Cardiac muscle cell (in vitro differentiated cells and primary cell): ENCODE data around the gene ANKH. TPM values are rescaled to one million over a fixed set of nuclear protein-coding genes. Genes with fewer than 3 reads are reported as not detected.

Experiments used
- DNase-seq, 2 donors: peaks; one replicate each; pipeline versions ENCODE4 v3.0.0 to v3.0.0-alpha.2; 2010 to 2017; ENCODE audit warnings: low read depth in 1 of 2, low spot score in 1 of 2
- H3K27ac ChIP-seq: fragments of 200-600 bp; sonication (generic); 2 replicates; pipeline ENCODE4 v1.5.1; 2016
- H3K27me3 ChIP-seq: fragments of 200-600 bp; sonication (generic); 2 replicates; pipeline ENCODE4 v1.6.0; 2016; ENCODE audit warnings: control low read depth
- H3K36me3 ChIP-seq: fragments of 200-600 bp; sonication (generic); 2 replicates; pipeline ENCODE4 v1.5.1; 2016; ENCODE audit warnings: control low read depth
- H3K4me1 ChIP-seq: fragments of 200-600 bp; sonication (generic); 2 replicates; pipeline ENCODE4 v1.8.1; 2017; ENCODE audit warnings: low read depth, mild to moderate bottlenecking, mixed run types
- H3K4me3 ChIP-seq: fragments of 200-600 bp; sonication (generic); 2 replicates; pipeline ENCODE4 v1.5.1; 2016; ENCODE audit warnings: mild to moderate bottlenecking
- H3K9me3 ChIP-seq: fragments of 200-600 bp; sonication (generic); 2 replicates; pipeline ENCODE4 v1.5.1; 2017; ENCODE audit warnings: low read depth, mild to moderate bottlenecking, control low read depth
- CTCF ChIP-seq: IDR thresholded peaks from 2 replicates; pipeline ENCODE4 v1.5.1; 2012; ENCODE audit warnings: low read depth, mild to moderate bottlenecking, low read length
- polyA plus RNA-seq: library from polyadenylated mRNA; unstranded; fragments of >200 nt; fragmentation: Nextera tagmentation; extraction: Ambion mirVana; gene quantifications from 2 replicates; pipeline ENCODE4 v1.2.1, GENCODE V29; 2016
- total RNA-seq: library from RNA; depleted of rRNA; stranded (reverse); fragments of >200 nt; gene quantifications from 2 replicates; pipeline ENCODE4 v1.2.3, GENCODE V29; 2016

The ANKH gene
- total and polyA plus RNA-seq, 2 experiments from 2014 or later: 26.6 to 48.1 TPM

- Histone ChIP-seq H3K4me3 (no peak overlapping the region), H3K9me3 (no peaks in the 10 kb centered on the region), H3K36me3 (no peaks in the 10 kb centered on the region), H3K27ac (peak overlapping the region; percentile 10), H3K4me1 (peaks cover 26% of the 10 kb centered on the region), H3K27me3 (no peaks in the 10 kb centered on the region)
- TF ChIP-seq CTCF: no peak
- DNase-seq: no peak
These were observed 141.9 kb downstream of the ANKH start for GRCh38 chr5:14729448-14730385.

- DNase-seq: no peak
- no peaks in the 10 kb centered on the region for H3K36me3 ChIP-seq
- H3K4me3 ChIP-seq: no peak overlapping the region
- H3K27ac ChIP-seq: peak overlapping the region; percentile 70
- H3K9me3 ChIP-seq: no peaks in the 10 kb centered on the region
- TF ChIP-seq CTCF: no peak
- H3K4me1 ChIP-seq: peaks cover 26% of the 10 kb centered on the region
- no peaks in the 10 kb centered on the region for H3K27me3 ChIP-seq
These were observed 143.1 kb downstream of the ANKH start for GRCh38 chr5:14728459-14728938.

DNA sequence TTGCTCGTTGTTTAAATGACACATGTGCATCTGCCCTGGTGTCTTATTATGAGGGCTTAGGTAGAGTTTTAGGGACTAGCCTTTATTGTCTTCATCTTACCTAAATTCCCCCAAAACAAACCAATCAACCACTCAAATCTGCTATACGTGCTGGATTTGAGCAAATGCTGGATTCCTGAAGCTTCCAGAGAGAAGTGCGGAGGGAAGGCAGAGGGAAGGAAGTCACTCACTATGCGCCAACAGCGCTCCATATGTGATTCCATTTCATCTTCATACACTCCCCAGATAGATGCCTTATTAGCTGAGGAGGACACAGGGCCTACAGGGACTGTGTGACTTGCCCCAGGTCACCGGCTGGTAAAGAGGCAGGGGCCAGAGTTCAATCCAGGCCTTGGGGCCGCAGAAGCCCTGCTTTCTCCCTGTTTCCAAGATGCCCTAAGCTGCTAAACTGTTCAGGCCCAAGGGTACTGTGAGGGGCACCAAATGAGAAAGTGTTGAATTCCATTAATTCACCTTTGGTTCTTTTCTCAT, 143.6 kb downstream of the ANKH start:
- DNase-seq: no peak

DNA sequence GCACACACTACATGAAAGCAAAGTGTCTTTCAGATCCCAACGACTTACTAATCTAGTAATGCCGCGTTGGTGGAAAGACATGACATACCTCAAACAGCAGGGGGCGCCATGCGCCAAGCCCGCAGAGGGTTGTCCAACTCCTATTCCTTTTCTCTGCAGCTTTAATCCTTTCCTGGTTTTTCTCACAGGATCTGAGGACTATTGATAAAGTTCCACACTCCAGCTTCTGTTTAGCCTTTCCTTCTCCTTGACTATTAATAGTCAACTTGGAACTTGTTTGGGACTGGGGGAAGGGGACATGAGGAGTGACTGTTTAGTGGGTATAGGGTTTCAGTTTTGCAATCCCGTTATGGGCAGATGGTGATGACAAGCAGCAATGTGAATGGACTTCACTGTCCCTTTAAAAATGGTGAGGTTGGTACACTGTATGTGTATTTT, 144.1 kb downstream of the ANKH start:
- H3K4me3 ChIP-seq: no peak overlapping the region
- peaks cover 26% of the 10 kb centered on the region for H3K4me1 ChIP-seq

More for the DNA sequence above, 143.6 kb downstream of the ANKH start:
- Histone ChIP-seq H3K27me3 (no peaks in the 10 kb centered on the region), H3K36me3 (no peaks in the 10 kb centered on the region), H3K9me3 (no peaks in the 10 kb centered on the region), H3K4me3 (no peak overlapping the region), H3K4me1 (peaks cover 26% of the 10 kb centered on the region), H3K27ac (peak overlapping the region; percentile 70)
- TF ChIP-seq CTCF: no peak

More for the DNA sequence above, 144.1 kb downstream of the ANKH start:
- no peaks in the 10 kb centered on the region for H3K27me3 ChIP-seq
- H3K36me3 ChIP-seq: no peaks in the 10 kb centered on the region
- DNase-seq: peak; percentile 89 to 91
- H3K27ac ChIP-seq: peak overlapping the region; percentile 70
- TF ChIP-seq CTCF: peak; percentile 92
- H3K9me3 ChIP-seq: no peaks in the 10 kb centered on the region
